ENCODE results near the gene HDAC3.

GRCh38 chr5:141639357-141640050 is 2.9 kb upstream of the HDAC3 start:
- TF ChIP-seq POLR2AphosphoS5 (IDR thresholded peaks at IDR 0.05; ENCODE audit: low read depth, low read length) (no peak; the same call in 1 of the 2 replicates), POLR2A (IDR thresholded peaks at IDR 0.05; ENCODE audit: low read depth, low read length) (no peak), TAF1 (IDR thresholded peaks at IDR 0.05; ENCODE audit: borderline replicate concordance, low read depth, low read length) (no peak)

Data from GM12892 (cell line).